CD4-positive, alpha-beta memory T cell (primary cell): ENCODE data around the gene STK24. TPM values are rescaled to one million over a fixed set of nuclear protein-coding genes. Genes with fewer than 3 reads are reported as not detected.
A peak's percentile ranks its signal among the peaks of the same experiment; 100 is the strongest.

Experiments used
- CTCF ChIA-PET: fragments of 350-600 bp; sonication (Branson Sonifier 250); formaldehyde crosslinking; loops from one replicate; lab custom pipeline; 2021; ENCODE audit warnings: inconsistent platforms; ENCODE audit not compliant: partially characterized antibody; lab: Charles Lee
- POLR2A ChIA-PET: fragments of 350-600 bp; sonication (Branson Sonifier 250); formaldehyde crosslinking; loops from one replicate; lab custom pipeline; 2021; ENCODE audit not compliant: partially characterized antibody; lab: Charles Lee
- DNase-seq, 5 donors: peaks; one replicate each; pipeline versions ENCODE4 v3.0.0 to v3.0.0-alpha.2; 2020 to 2022; ENCODE audit warnings: mixed read lengths in 1 of 5
- H3K27ac ChIP-seq: one replicate; pipeline ENCODE4 v1.7.0; 2013; ENCODE audit warnings: low read depth, low read length
- H3K27me3 ChIP-seq: 2 replicates; pipeline ENCODE4 v1.7.0; 2013; ENCODE audit warnings: mild to moderate bottlenecking, low read length, moderate library complexity; ENCODE audit not compliant: insufficient read depth
- H3K36me3 ChIP-seq: 2 replicates; pipeline ENCODE4 v1.7.0; 2013; ENCODE audit warnings: mild to moderate bottlenecking, low read length, moderate library complexity; ENCODE audit not compliant: insufficient read depth
- H3K4me1 ChIP-seq: 2 replicates; pipeline ENCODE4 v1.7.0; 2013; ENCODE audit warnings: mild to moderate bottlenecking, low read length, moderate library complexity; ENCODE audit not compliant: insufficient read depth
- H3K4me3 ChIP-seq, 2 donors: one replicate each; pipeline ENCODE4 v1.7.0; 2013; ENCODE audit warnings: low read length in 2 of 2, mild to moderate bottlenecking in 1 of 2
- H3K9me3 ChIP-seq, 2 donors: one replicate each; pipeline ENCODE4 v1.7.0; 2013; ENCODE audit warnings: low read length in 2 of 2, control low read depth in 1 of 2; ENCODE audit not compliant: control insufficient read depth in 1 of 2
- H3K27ac Mint-ChIP-seq, 7 donors: one replicate each; pipeline ENCODE4 v1.8.0; 2020 to 2021; ENCODE audit warnings: mixed read lengths in 7 of 7, mild to moderate bottlenecking in 6 of 7, inconsistent platforms in 3 of 7, moderate library complexity in 3 of 7
- H3K27me3 Mint-ChIP-seq, 2 donors: one replicate each; pipeline ENCODE4 v1.8.0; 2020 to 2021; ENCODE audit warnings: mixed read lengths in 2 of 2
- H3K36me3 Mint-ChIP-seq, 2 donors: one replicate each; pipeline ENCODE4 v1.8.0; 2020 to 2021; ENCODE audit warnings: mixed read lengths in 2 of 2, inconsistent platforms in 1 of 2, mild to moderate bottlenecking in 1 of 2
- H3K4me1 Mint-ChIP-seq, 4 donors: one replicate each; pipeline ENCODE4 v1.8.0; 2020 to 2021; ENCODE audit warnings: mixed read lengths in 4 of 4, mild to moderate bottlenecking in 1 of 4
- H3K4me3 Mint-ChIP-seq, 8 donors: one replicate each; pipeline ENCODE4 v1.8.0; 2020 to 2021; ENCODE audit warnings: mixed read lengths in 8 of 8, mild to moderate bottlenecking in 7 of 8, moderate library complexity in 6 of 8, inconsistent platforms in 3 of 8
- H3K9me3 Mint-ChIP-seq, 8 donors: one replicate each; pipeline ENCODE4 v1.8.0; 2020 to 2021; ENCODE audit warnings: mixed read lengths in 8 of 8, mild to moderate bottlenecking in 5 of 8, inconsistent platforms in 3 of 8, moderate library complexity in 1 of 8
- intact Hi-C: fragments of 100-400 bp; cut with micrococcal nuclease; formaldehyde crosslinking; loops from one replicate; pipeline ENCODE4 v1.15.1; 2023
- polyA plus RNA-seq, 2 donors: library from polyadenylated mRNA; unstranded; fragments of 300-500 nt; fragmentation: Illumina TruSeq; gene quantifications; one replicate each; pipeline ENCODE4 v1.2.3, GENCODE V29; 2021
- total RNA-seq, 2 experiments: library from RNA; stranded (reverse); gene quantifications; one replicate each; pipeline ENCODE4 v1.2.3, GENCODE V29; 2021

STK24 gene
- total and polyA plus RNA-seq, 4 experiments from 2014 or later, result 24.2 to 147 (median 118) TPM

DNA sequence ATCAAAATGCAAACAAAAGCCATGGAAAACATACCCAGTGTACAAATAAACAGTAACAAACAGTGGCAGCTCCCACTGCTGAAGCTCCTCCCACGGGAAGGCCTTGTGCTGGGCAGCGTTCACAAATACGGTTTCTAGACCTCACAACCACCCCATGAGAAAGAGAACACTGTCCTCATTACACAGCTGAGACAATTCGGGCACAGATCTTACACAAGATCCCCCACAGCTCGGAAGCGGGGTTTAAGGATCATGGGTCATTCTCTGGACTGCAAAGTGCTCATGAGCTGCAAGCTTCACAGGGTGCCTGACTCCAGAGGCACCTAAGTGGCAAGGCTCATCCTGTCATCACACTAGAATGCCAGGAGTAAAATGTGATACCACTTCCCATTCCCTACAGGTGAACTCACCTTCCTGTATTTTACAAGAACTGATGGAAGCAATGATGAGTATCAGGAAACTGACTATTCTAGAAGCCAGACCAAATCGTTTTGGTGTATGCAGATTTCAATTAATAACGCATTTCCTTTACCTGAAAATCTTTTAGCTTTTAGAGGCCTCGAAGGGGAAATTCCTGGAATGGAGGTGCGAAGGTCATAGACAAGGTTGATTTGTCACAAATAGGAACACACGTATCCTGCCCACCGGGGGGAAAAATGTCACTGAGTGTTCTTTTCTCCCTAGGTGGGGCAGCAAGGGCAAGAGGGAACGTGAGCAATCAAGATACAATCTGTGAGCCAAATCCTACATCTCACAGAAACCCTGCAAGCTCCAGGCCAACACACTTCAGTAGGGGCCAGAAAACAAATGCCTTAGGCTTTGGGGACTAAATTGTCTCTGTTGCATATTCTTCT lies 41.2 kb downstream of the STK24 start:
- Histone ChIP-seq H3K27me3 (no peaks in the 10 kb centered on the region), H3K9me3 (no peaks in the 10 kb centered on the region), H3K4me1 (peaks cover 97% of the 10 kb centered on the region), H3K4me3 (no peak overlapping the region), H3K27ac (no peak overlapping the region), H3K36me3 (no peaks in the 10 kb centered on the region)
- H3K36me3 Mint-ChIP-seq, result peaks cover 11 to 42% of the 10 kb centered on the region in 2 donors
- no peaks in the 10 kb centered on the region for H3K9me3 Mint-ChIP-seq
- CTCF ChIA-PET, result interaction anchor here (0.7 to 1.7 kb wide), 3 partner anchors 90 to 119 kb away, joined by 3 to 4 read pairs (median 3); no protein-coding TSS in a partner anchor
- peak overlapping the region; percentile 13 to 91 (median 82) for H3K27ac Mint-ChIP-seq
- no peaks in the 10 kb centered on the region for H3K27me3 Mint-ChIP-seq
- no peak for DNase-seq
- intact Hi-C loops, result no loop called here
- POLR2A ChIA-PET, result interaction anchor here (0.6 to 1.5 kb wide), 5 partner anchors 21 to 105 kb away, joined by 3 to 5 read pairs (median 3); no protein-coding TSS in a partner anchor
- H3K4me3 Mint-ChIP-seq, result peak overlapping the region in 7 of 8 donors; percentile 17 to 81 (median 60)
- H3K4me1 Mint-ChIP-seq, result peaks cover 78 to 96% (median 87%) of the 10 kb centered on the region in 4 donors

DNA sequence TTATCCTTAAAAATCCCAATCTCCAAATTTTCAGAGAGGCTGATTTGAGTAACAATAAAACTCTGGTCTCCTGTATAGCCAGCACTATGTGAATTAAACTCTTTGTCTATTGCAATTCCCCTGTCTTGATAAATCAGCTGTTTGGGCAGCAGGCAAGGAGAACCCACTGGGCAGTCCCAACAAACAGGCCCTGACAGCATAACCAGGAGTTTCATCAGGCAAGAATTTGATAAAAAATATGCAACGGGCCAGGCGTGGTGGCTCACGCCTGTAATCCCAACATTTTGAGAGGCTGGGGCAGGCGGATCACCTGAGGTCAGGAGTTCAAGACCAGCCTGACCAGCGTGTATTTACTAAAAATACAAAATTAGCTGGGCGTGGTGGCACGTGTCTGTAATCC lies 42.1 kb downstream of the STK24 start:
- H3K36me3 ChIP-seq, result no peaks in the 10 kb centered on the region
- no peaks in the 10 kb centered on the region for H3K27me3 Mint-ChIP-seq
- no peak overlapping the region for H3K4me3 ChIP-seq
- CTCF ChIA-PET, result interaction anchor here (0.7 to 1.2 kb wide), 2 partner anchors 89 to 120 kb away, joined by 3 read pairs; no protein-coding TSS in a partner anchor
- H3K27ac ChIP-seq, result no peak overlapping the region
- DNase-seq, result no peak
- H3K27ac Mint-ChIP-seq, result peak overlapping the region in 6 of 7 donors; percentile 30 to 85 (median 70)
- POLR2A ChIA-PET, result interaction anchor here (0.9 to 1.5 kb wide), 2 partner anchors 35 to 43 kb away, joined by 3 to 5 read pairs; no protein-coding TSS in a partner anchor
- H3K27me3 ChIP-seq, result no peaks in the 10 kb centered on the region
- H3K4me3 Mint-ChIP-seq, result peak overlapping the region in 4 of 8 donors; percentile 4 to 57 (median 34)
- no peaks in the 10 kb centered on the region for H3K9me3 ChIP-seq
- peaks cover 11 to 42% of the 10 kb centered on the region in 2 donors for H3K36me3 Mint-ChIP-seq
- intact Hi-C loops, result no loop called here
- H3K9me3 Mint-ChIP-seq, result no peaks in the 10 kb centered on the region
- peaks cover 79 to 96% (median 87%) of the 10 kb centered on the region in 4 donors for H3K4me1 Mint-ChIP-seq
- H3K4me1 ChIP-seq, result peaks cover 97% of the 10 kb centered on the region

DNA sequence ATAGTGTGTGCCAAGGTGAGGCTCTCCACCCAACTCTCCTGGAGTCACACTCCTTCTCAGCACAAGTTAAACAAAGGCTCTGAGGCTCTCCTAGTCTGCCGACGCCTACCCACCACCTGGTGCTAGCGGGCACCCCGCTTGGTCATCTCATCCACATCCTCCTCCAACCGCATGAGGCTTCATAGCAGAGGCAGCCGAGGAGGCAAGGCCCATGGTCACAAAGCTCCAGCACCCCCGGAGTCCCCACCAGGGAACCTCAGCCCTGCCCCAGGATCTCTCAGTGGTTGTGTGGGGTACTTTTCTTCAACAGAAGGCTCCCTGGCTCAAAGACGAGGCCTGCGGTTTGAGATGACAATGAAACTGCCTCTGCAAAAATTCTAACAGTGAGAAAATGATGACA lies 43.0 kb downstream of the STK24 start:
- H3K27ac ChIP-seq, result no peak overlapping the region
- H3K9me3 ChIP-seq, result no peaks in the 10 kb centered on the region
- H3K9me3 Mint-ChIP-seq, result no peaks in the 10 kb centered on the region
- peaks cover 80 to 96% (median 88%) of the 10 kb centered on the region in 4 donors for H3K4me1 Mint-ChIP-seq
- H3K4me1 ChIP-seq, result peaks cover 97% of the 10 kb centered on the region
- CTCF ChIA-PET, result interaction anchor here (1.3 kb wide), 1 partner anchor 13 kb away, joined by 3 read pairs; no protein-coding TSS in a partner anchor
- H3K27me3 Mint-ChIP-seq, result no peaks in the 10 kb centered on the region
- no peak overlapping the region for H3K4me3 ChIP-seq
- H3K36me3 ChIP-seq, result no peaks in the 10 kb centered on the region
- peak overlapping the region; percentile 68 to 91 (median 85) for H3K27ac Mint-ChIP-seq
- H3K36me3 Mint-ChIP-seq, result peaks cover 9 to 37% of the 10 kb centered on the region in 2 donors
- DNase-seq, result no peak
- intact Hi-C loops, result no loop called here
- H3K27me3 ChIP-seq, result no peaks in the 10 kb centered on the region
- POLR2A ChIA-PET, result no interaction called here
- peak overlapping the region in 7 of 8 donors; percentile 43 to 71 (median 67) for H3K4me3 Mint-ChIP-seq

DNA sequence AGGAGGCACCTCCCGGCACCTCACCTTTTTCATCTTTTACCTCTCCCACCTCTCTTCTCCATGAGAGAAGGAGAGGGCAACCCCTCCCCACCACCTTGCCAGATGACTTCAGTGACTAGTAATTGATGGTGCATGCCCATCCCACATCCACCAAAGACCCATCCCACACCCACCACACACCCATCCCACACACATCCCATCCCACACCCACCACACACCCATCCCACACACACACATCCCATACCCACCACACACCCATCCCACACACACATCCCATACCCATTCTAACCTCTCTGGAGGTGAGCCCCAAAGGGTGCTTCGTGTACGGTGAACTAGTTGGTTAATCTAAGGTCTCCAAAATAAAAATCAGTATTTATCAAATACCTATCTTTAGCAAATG lies 44.7 kb downstream of the STK24 start:
- DNase-seq, result no peak
- Mint-ChIP-seq H3K4me1 (peaks cover 78 to 96% (median 86%) of the 10 kb centered on the region in 4 donors), H3K4me3 (peak overlapping the region in 3 of 8 donors; percentile 34 to 41 (median 36)), H3K27me3 (no peaks in the 10 kb centered on the region), H3K9me3 (no peaks in the 10 kb centered on the region), H3K36me3 (peaks cover 0 to 28% of the 10 kb centered on the region in 2 donors), H3K27ac (peak overlapping the region in 5 of 7 donors; percentile 12 to 90 (median 68))
- intact Hi-C loops, result no loop called here
- no peaks in the 10 kb centered on the region for H3K27me3 ChIP-seq
- no peaks in the 10 kb centered on the region for H3K9me3 ChIP-seq
- H3K4me1 ChIP-seq, result peaks cover 97% of the 10 kb centered on the region
- H3K27ac ChIP-seq, result no peak overlapping the region
- no peaks in the 10 kb centered on the region for H3K36me3 ChIP-seq
- H3K4me3 ChIP-seq, result no peak overlapping the region
- ChIA-PET CTCF (interaction anchor here (1.3 to 2.0 kb wide), 3 partner anchors 9 to 121 kb away, joined by 3 to 7 read pairs (median 5); no protein-coding TSS in a partner anchor), POLR2A (interaction anchor here (0.8 to 1.4 kb wide), 3 partner anchors 8 to 23 kb away, joined by 3 to 6 read pairs (median 3); no protein-coding TSS in a partner anchor)

- H3K36me3 Mint-ChIP-seq, result peaks cover 0 to 18% of the 10 kb centered on the region in 2 donors
- Histone ChIP-seq H3K36me3 (no peaks in the 10 kb centered on the region), H3K27me3 (no peaks in the 10 kb centered on the region), H3K27ac (no peak overlapping the region), H3K4me1 (peaks cover 98% of the 10 kb centered on the region), H3K9me3 (no peaks in the 10 kb centered on the region), H3K4me3 (no peak overlapping the region)
- POLR2A ChIA-PET, result interaction anchor here (0.6 to 2.5 kb wide), 4 partner anchors 10 to 36 kb away, joined by 3 to 11 read pairs (median 5); no protein-coding TSS in a partner anchor
- no peaks in the 10 kb centered on the region for H3K9me3 Mint-ChIP-seq
- peak overlapping the region; percentile 36 to 81 (median 64) for H3K27ac Mint-ChIP-seq
- intact Hi-C loops, result no loop called here
- H3K4me3 Mint-ChIP-seq, result peak overlapping the region in 4 of 8 donors; percentile 48 to 81 (median 66)
- DNase-seq, result no peak
- H3K27me3 Mint-ChIP-seq, result no peaks in the 10 kb centered on the region
- peaks cover 74 to 96% (median 86%) of the 10 kb centered on the region in 4 donors for H3K4me1 Mint-ChIP-seq
- CTCF ChIA-PET, result interaction anchor here (1.1 to 1.2 kb wide), 2 partner anchors 85 to 123 kb away, joined by 3 to 4 read pairs; no protein-coding TSS in a partner anchor
Measured at GRCh38 chr13:98530217-98530616, 46.7 kb downstream of the STK24 start.

DNA sequence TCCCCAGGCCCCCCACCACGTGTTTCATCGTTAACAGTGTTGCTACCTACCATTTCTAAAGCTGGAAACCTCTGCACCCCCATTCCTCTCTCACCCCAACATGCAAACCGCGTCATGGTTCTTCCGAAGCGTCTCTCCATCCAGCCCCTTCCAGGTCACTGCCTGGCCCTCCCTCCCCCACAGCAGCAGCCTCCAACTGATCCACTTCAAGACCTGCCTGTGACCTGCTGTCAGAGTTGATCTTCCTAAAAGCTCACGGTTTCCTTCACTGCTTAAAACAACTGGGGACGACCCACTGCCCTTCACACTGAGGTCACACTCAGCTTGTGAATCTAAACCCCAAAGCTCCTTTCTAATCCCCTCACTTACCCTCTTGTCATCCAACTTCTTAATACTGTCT lies 47.7 kb downstream of the STK24 start:
- Histone ChIP-seq H3K27me3 (no peaks in the 10 kb centered on the region), H3K27ac (no peak overlapping the region), H3K4me3 (no peak overlapping the region), H3K36me3 (no peaks in the 10 kb centered on the region), H3K4me1 (peaks cover 99% of the 10 kb centered on the region), H3K9me3 (no peaks in the 10 kb centered on the region)
- POLR2A ChIA-PET, result interaction anchor here (1.1 to 2.5 kb wide), 4 partner anchors 10 to 42 kb away, joined by 4 to 11 read pairs (median 5); no protein-coding TSS in a partner anchor
- intact Hi-C loops, result no loop called here
- Mint-ChIP-seq H3K4me3 (peak overlapping the region in 7 of 8 donors; percentile 40 to 81 (median 71)), H3K27me3 (no peaks in the 10 kb centered on the region), H3K4me1 (peaks cover 75 to 96% (median 86%) of the 10 kb centered on the region in 4 donors), H3K9me3 (no peaks in the 10 kb centered on the region), H3K36me3 (peaks cover 0 to 14% of the 10 kb centered on the region in 2 donors), H3K27ac (peak overlapping the region; percentile 58 to 94 (median 81))
- CTCF ChIA-PET, result interaction anchor here (1.2 kb wide), 1 partner anchor 84 kb away, joined by 4 read pairs; no protein-coding TSS in a partner anchor
- no peak for DNase-seq
